Measurements from ENCODE around the gene NIPA2. TPM values are rescaled to one million over a fixed set of nuclear protein-coding genes. Genes with fewer than 3 reads are reported as not detected.

NIPA2 gene
- total RNA-seq, 1 experiment from 2014 or later: 108 TPM

DNA sequence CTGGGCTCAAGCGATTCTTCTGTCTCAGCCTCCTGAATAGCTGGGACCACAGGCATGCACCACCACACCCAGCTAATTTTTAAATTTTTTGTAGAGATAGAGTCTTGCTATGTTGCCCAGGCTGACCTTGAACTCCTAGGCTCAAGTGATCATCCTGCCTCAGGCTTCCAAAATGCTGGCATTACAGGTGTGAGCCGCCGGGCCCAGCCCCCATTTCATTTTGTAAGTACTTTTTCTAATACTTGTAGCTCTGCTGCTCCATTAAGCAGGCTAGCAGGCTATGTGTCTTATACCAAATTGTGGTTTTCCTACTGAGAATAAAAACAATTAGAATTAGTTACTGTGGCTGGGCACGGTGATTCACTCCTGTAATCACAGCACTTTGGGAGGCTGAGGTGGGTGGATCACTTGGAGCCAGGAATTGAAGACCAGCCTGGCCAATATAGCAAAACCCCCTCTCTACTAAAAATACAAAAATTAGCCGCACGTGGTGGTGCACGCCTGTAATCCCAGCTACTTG is 29.6 kb upstream of the NIPA2 start:
- no peak for DNase-seq
- intact Hi-C loops (cut with micrococcal nuclease): no loop called here

DNA sequence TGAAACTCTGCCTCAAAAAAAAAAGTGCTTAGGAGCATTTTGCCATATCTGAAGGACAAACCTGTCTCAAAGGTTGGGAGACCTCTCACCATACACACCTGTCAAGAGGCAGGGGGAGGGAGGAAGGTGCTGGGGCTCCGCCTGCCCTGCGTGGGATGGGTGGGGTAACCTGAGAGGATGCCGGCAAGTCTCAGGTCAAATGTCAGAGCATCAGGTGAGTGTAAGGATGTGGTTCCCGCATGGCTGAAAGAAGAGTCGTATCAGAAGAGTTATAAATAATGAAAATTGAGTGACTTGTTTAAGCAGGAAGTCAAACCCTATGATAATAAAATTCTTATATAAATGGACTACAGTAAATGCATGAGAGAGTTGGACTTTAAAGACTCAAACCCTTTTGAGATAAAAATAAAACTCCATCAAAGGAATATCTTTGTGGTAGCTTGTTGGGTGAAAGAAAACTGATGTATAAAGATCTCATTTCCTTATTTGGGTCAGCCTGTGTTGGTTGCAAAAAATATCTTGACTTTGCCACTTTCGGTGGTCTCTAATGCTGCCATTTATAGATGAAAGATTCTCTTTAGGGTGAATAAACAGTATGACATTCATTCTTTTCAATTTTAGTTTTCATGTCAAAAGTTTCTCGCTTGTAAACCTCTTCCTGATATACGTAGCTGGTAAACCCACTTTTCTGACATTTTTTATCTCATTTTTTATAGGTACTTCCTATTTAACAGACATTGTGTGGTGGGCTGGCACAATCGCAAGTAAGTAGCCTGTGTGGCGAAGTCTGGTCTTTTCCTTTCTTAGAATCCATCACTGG is 28.2 kb upstream of the NIPA2 start:
- no peaks in the 10 kb centered on the region for H3K9me2 ChIP-seq (replicated peaks; ENCODE audit: low read length)
- H3K4me3 ChIP-seq (ENCODE audit: low read length): no peak overlapping the region
- no peak overlapping the region for H3K9ac ChIP-seq (ENCODE audit: low read length)
- H4K20me1 ChIP-seq (ENCODE audit: low read length): no peaks in the 10 kb centered on the region
- no peaks in the 10 kb centered on the region for H3F3A ChIP-seq (ENCODE audit: low read length, unreplicated experiment)
- DNase-seq (no peak), ATAC-seq (no peak)
- intact Hi-C loops (cut with micrococcal nuclease): no loop called here
- no peaks in the 10 kb centered on the region for H3K4me1 ChIP-seq (ENCODE audit: insufficient read depth, low read length)
- CTCF ChIA-PET: no interaction called here
- H3K4me2 ChIP-seq (ENCODE audit: low read length): no peak overlapping the region
- POLR2A ChIA-PET (ENCODE audit: unreplicated experiment): no interaction called here
- BruUV-seq (replicated peaks): no TSS peak
- no peaks in the 10 kb centered on the region for H3K27me3 ChIP-seq (ENCODE audit: low read length)
- TF ChIP-seq EZH2 (IDR thresholded peaks at IDR 0.05; ENCODE audit: low read length, unreplicated experiment): no peak
- TF ChIP-seq CTCF (conservative IDR thresholded peaks at IDR 0.05; ENCODE audit: low read depth, low read length): no peak
- no peak for TF ChIP-seq EZH2phosphoT487 (IDR thresholded peaks at IDR 0.05; ENCODE audit: borderline replicate concordance, low read length)
- no peak overlapping the region for H2AFZ ChIP-seq (ENCODE audit: low read length)
- no peak overlapping the region for H3K27ac ChIP-seq (ENCODE audit: low read length)
- H3K79me2 ChIP-seq (ENCODE audit: low read length): peaks cover 36% of the 10 kb centered on the region
- peaks cover 6% of the 10 kb centered on the region for H3K36me3 ChIP-seq (ENCODE audit: low read depth, low read length)
- no peaks in the 10 kb centered on the region for H3K9me3 ChIP-seq (ENCODE audit: low read length)

More for the DNA sequence above, 29.6 kb upstream of the NIPA2 start:
- Histone ChIP-seq H3K4me3 (ENCODE audit: low read length) (no peak overlapping the region), H3F3A (ENCODE audit: low read length, unreplicated experiment) (no peaks in the 10 kb centered on the region), H2AFZ (ENCODE audit: low read length) (no peak overlapping the region), H3K27ac (ENCODE audit: low read length) (no peak overlapping the region), H3K9ac (ENCODE audit: low read length) (no peak overlapping the region), H3K4me1 (ENCODE audit: insufficient read depth, low read length) (no peaks in the 10 kb centered on the region), H3K79me2 (ENCODE audit: low read length) (peaks cover 50% of the 10 kb centered on the region), H4K20me1 (ENCODE audit: low read length) (no peaks in the 10 kb centered on the region), H3K36me3 (ENCODE audit: low read depth, low read length) (peaks cover 5% of the 10 kb centered on the region), H3K4me2 (ENCODE audit: low read length) (no peak overlapping the region), H3K9me2 (replicated peaks; ENCODE audit: low read length) (no peaks in the 10 kb centered on the region), H3K9me3 (ENCODE audit: low read length) (no peaks in the 10 kb centered on the region), H3K27me3 (ENCODE audit: low read length) (no peaks in the 10 kb centered on the region)
- no TSS peak for BruUV-seq (replicated peaks)
- no peak for ATAC-seq
- ChIA-PET CTCF (no interaction called here), POLR2A (ENCODE audit: unreplicated experiment) (no interaction called here)
- TF ChIP-seq CTCF (conservative IDR thresholded peaks at IDR 0.05; ENCODE audit: low read depth, low read length) (no peak), EZH2phosphoT487 (IDR thresholded peaks at IDR 0.05; ENCODE audit: borderline replicate concordance, low read length) (no peak), EZH2 (IDR thresholded peaks at IDR 0.05; ENCODE audit: low read length, unreplicated experiment) (no peak)

GRCh38 chr15:22810853-22811338 is 27.6 kb upstream of the NIPA2 start:
- CTCF ChIA-PET: no interaction called here
- H4K20me1 ChIP-seq (ENCODE audit: low read length): no peaks in the 10 kb centered on the region
- BruUV-seq (replicated peaks): no TSS peak
- POLR2A ChIA-PET (ENCODE audit: unreplicated experiment): no interaction called here
- H3K27me3 ChIP-seq (ENCODE audit: low read length): no peaks in the 10 kb centered on the region
- H3K4me2 ChIP-seq (ENCODE audit: low read length): no peak overlapping the region
- TF ChIP-seq EZH2 (IDR thresholded peaks at IDR 0.05; ENCODE audit: low read length, unreplicated experiment): no peak
- no peak for TF ChIP-seq CTCF (conservative IDR thresholded peaks at IDR 0.05; ENCODE audit: low read depth, low read length)
- TF ChIP-seq EZH2phosphoT487 (IDR thresholded peaks at IDR 0.05; ENCODE audit: borderline replicate concordance, low read length): no peak
- peaks cover 6% of the 10 kb centered on the region for H3K36me3 ChIP-seq (ENCODE audit: low read depth, low read length)
- no peak overlapping the region for H3K4me3 ChIP-seq (ENCODE audit: low read length)
- H3F3A ChIP-seq (ENCODE audit: low read length, unreplicated experiment): no peaks in the 10 kb centered on the region
- no peak overlapping the region for H3K9ac ChIP-seq (ENCODE audit: low read length)
- no peak overlapping the region for H2AFZ ChIP-seq (ENCODE audit: low read length)
- DNase-seq (no peak), ATAC-seq (no peak)
- no peaks in the 10 kb centered on the region for H3K4me1 ChIP-seq (ENCODE audit: insufficient read depth, low read length)
- no peak overlapping the region for H3K27ac ChIP-seq (ENCODE audit: low read length)
- H3K9me3 ChIP-seq (ENCODE audit: low read length): no peaks in the 10 kb centered on the region
- H3K79me2 ChIP-seq (ENCODE audit: low read length): peaks cover 32% of the 10 kb centered on the region
- H3K9me2 ChIP-seq (replicated peaks; ENCODE audit: low read length): no peaks in the 10 kb centered on the region
- intact Hi-C loops (cut with micrococcal nuclease): no loop called here
